Erythroblast (primary cell): Measurements from ENCODE around the gene ATP6V1E1.

Source experiments
- GATA1 ChIP-seq: IDR thresholded peaks from 2 replicates; pipeline ENCODE4 v1.6.1; 2011; ENCODE audit warnings: low read depth, mild to moderate bottlenecking, control low read depth, low read length, moderate library complexity
- POLR2A ChIP-seq: IDR thresholded peaks from 2 replicates; pipeline ENCODE4 v1.6.1; 2011; ENCODE audit warnings: mild to moderate bottlenecking, low read length

- TF ChIP-seq POLR2A (no peak), GATA1 (no peak)
These were observed 69.4 kb downstream of the ATP6V1E1 start for GRCh38 chr22:17559188-17559587.
